ENCODE data around the gene DCLRE1C.
"Not testable (repeated sequence)": the region's sequence is repeated elsewhere in the genome, so short reads cannot be mapped to it uniquely, and the experiment has no call there.

DCLRE1C gene

DNA sequence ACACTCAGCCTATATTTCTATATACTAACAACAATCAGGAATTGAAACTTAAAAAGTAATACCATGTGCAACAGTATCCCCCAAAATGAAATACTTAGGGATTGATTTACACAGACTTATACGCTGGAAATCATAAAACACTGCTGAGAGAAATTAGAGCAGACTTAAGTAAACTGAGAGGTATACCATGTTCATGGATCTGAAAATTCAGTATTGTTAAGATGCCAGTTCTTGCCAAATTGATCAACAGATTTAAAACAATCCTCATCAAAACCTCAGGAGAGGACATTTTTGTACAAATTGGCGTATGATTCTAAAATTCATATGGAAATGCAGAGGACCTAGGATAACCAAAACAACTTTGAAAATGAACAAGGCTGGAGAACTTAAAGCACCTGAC is 37.3 kb downstream of the DCLRE1C start:
- TF ChIP-seq, protein P1, sequence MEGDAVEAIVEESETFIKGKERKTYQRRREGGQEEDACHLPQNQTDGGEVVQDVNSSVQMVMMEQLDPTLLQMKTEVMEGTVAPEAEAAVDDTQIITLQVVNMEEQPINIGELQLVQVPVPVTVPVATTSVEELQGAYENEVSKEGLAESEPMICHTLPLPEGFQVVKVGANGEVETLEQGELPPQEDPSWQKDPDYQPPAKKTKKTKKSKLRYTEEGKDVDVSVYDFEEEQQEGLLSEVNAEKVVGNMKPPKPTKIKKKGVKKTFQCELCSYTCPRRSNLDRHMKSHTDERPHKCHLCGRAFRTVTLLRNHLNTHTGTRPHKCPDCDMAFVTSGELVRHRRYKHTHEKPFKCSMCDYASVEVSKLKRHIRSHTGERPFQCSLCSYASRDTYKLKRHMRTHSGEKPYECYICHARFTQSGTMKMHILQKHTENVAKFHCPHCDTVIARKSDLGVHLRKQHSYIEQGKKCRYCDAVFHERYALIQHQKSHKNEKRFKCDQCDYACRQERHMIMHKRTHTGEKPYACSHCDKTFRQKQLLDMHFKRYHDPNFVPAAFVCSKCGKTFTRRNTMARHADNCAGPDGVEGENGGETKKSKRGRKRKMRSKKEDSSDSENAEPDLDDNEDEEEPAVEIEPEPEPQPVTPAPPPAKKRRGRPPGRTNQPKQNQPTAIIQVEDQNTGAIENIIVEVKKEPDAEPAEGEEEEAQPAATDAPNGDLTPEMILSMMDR (conservative IDR thresholded peaks at IDR 0.05; ENCODE audit: low read depth, low read length) = no peak
- no peak for DNase-seq (ENCODE audit: low read depth)
- H3K4me3 ChIP-seq (ENCODE audit: low read length) = no peak overlapping the region

- H3K4me3 ChIP-seq (ENCODE audit: low read length) = no peak overlapping the region
- no peak for DNase-seq (ENCODE audit: low read depth)
- TF ChIP-seq, protein P1 (conservative IDR thresholded peaks at IDR 0.05; ENCODE audit: low read depth, low read length) = no peak
Observed at GRCh38 chr10:14911801-14912200, 42.1 kb downstream of the DCLRE1C start.

DNA sequence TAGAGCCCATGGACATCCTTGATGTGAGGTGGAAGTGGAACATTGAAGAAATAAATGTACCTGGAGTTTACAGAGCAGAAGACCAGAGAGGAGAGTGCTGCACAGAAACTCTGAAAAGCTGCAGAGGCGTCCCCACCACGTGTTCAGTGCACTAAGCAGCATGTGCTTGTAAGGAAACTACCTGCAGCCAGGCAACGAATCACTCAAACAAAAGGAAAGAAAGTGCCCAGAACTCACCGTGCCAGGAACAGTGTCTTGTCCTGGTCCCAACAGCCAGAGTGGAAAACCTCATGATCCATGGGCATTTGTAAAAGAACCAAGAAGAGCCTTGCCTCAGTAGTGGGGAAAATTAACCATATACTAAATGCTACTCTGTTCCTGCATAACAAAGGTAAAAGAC is 42.9 kb downstream of the DCLRE1C start:
- no peak for DNase-seq (ENCODE audit: low read depth)
- TF ChIP-seq, protein P1 (conservative IDR thresholded peaks at IDR 0.05; ENCODE audit: low read depth, low read length) = no peak
- H3K4me3 ChIP-seq (ENCODE audit: low read length) = no peak overlapping the region

DNA sequence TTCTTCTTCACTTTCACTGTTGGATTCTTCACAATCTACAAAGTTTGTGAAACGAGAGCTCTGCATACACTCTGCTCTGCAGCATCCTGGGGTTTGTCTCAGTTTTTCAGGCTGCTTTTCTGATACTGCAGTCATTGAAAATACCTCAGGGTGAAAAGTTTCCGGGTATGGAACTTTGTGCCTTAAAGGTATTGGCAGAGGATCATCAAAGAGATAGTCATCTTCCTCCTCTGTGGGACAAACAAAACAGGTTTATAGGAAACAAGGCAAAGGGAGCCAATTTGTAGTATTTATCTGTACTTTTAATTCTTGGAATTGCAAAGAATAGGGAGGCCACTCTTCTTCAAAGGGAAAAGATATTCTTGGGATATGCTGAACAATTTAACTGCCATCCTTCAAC is 44.8 kb downstream of the DCLRE1C start:
- no peak overlapping the region for H3K4me3 ChIP-seq (ENCODE audit: low read length)
- DNase-seq (ENCODE audit: low read depth) = no peak
- TF ChIP-seq, protein P1 (conservative IDR thresholded peaks at IDR 0.05; ENCODE audit: low read depth, low read length) = no peak

DNA sequence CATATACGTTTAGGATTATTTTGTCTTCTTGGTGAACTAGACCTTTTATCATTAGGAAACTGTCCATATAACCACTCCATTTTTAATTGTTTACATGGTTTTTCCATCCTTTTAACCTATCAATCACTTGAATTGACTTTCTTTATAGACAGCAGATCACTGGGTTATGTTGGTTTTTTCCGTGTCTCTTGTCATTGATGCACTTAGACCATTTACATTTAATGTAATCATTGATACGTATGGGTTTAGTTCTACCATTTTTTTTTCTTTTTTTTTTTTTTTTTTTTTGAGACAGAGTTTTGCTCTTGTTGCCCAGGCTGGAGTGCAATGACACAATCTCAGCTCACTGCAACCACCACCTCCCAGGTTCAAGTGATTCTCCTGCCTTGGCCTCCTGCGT is 46.3 kb downstream of the DCLRE1C start:
- not testable (repeated sequence) for DNase-seq (ENCODE audit: low read depth)

GRCh38 chr10:14906765-14907164 is 47.1 kb downstream of the DCLRE1C start:
- H3K4me3 ChIP-seq (ENCODE audit: low read length) = no peak overlapping the region
- no peak for DNase-seq (ENCODE audit: low read depth)
- TF ChIP-seq, protein P1 (conservative IDR thresholded peaks at IDR 0.05; ENCODE audit: low read depth, low read length) = no peak

More for the DNA sequence above, 46.3 kb downstream of the DCLRE1C start:
- H3K4me3 ChIP-seq (ENCODE audit: low read length) = not testable (repeated sequence)

- TF ChIP-seq, protein P1 (conservative IDR thresholded peaks at IDR 0.05; ENCODE audit: low read depth, low read length) = no peak
- no peak for DNase-seq (ENCODE audit: low read depth)
- no peak overlapping the region for H3K4me3 ChIP-seq (ENCODE audit: low read length)
Observed at GRCh38 chr10:14905890-14906289, 48.0 kb downstream of the DCLRE1C start.

GRCh38 chr10:14904864-14905263 is 49.0 kb downstream of the DCLRE1C start:
- no peak for DNase-seq (ENCODE audit: low read depth)
- TF ChIP-seq, protein P1 (conservative IDR thresholded peaks at IDR 0.05; ENCODE audit: low read depth, low read length) = no peak
- H3K4me3 ChIP-seq (ENCODE audit: low read length) = no peak overlapping the region
